GM21786 (cell line): ENCODE results near the gene PLEKHH1.

Experiments used
- ATAC-seq: cut with Tn5 transposase; IDR thresholded peaks from one replicate; pipeline ENCODE4 v1.9.1; 2021; ENCODE audit not compliant: unreplicated experiment

The PLEKHH1 gene

GRCh38 chr14:67532998-67533753, at the start of gene PLEKHH1:
TSS of gene PLEKHH1 (plus strand) at chr14:67533290. CDS start at chr14:67541868, 8,578 bp downstream.
- peak; percentile 69 for ATAC-seq

GRCh38 chr14:67483579-67484285, 49.4 kb upstream of the PLEKHH1 start:
- no peak for ATAC-seq

GRCh38 chr14:67485501-67486095, 47.5 kb upstream of the PLEKHH1 start:
- no peak for ATAC-seq

GRCh38 chr14:67486890-67487289, 46.2 kb upstream of the PLEKHH1 start:
- no peak for ATAC-seq

- ATAC-seq = no peak
These were observed 45.8 kb upstream of the PLEKHH1 start for GRCh38 chr14:67487332-67487731.

- peak; percentile 85 for ATAC-seq
These were observed 44.9 kb upstream of the PLEKHH1 start, which contains the start of gene TMEM229B for GRCh38 chr14:67487937-67488893. TSS of gene TMEM229B (minus strand) at chr14:67488721. CDS start at chr14:67473923, 14,798 bp downstream.

- ATAC-seq = no peak
These were observed 42.9 kb upstream of the PLEKHH1 start for GRCh38 chr14:67490196-67490595.

GRCh38 chr14:67491285-67491684, 41.8 kb upstream of the PLEKHH1 start:
- no peak for ATAC-seq

GRCh38 chr14:67491741-67492507, 41.2 kb upstream of the PLEKHH1 start:
- ATAC-seq = no peak

- no peak for ATAC-seq
These were observed 40.6 kb upstream of the PLEKHH1 start for GRCh38 chr14:67492538-67492937.

- peak; percentile 31 for ATAC-seq
These were observed 39.9 kb upstream of the PLEKHH1 start for GRCh38 chr14:67493092-67493717.

GRCh38 chr14:67495827-67496226, 37.3 kb upstream of the PLEKHH1 start:
- no peak for ATAC-seq

GRCh38 chr14:67497216-67497615, 35.9 kb upstream of the PLEKHH1 start:
- no peak for ATAC-seq

GRCh38 chr14:67497716-67498115, 35.4 kb upstream of the PLEKHH1 start:
- no peak for ATAC-seq

- ATAC-seq = no peak
These were observed 32.1 kb upstream of the PLEKHH1 start for GRCh38 chr14:67500981-67501380.

GRCh38 chr14:67501670-67502069, 31.4 kb upstream of the PLEKHH1 start:
- no peak for ATAC-seq

- no peak for ATAC-seq
These were observed 30.2 kb upstream of the PLEKHH1 start for GRCh38 chr14:67502867-67503266.

- ATAC-seq = no peak
These were observed 29.8 kb upstream of the PLEKHH1 start for GRCh38 chr14:67503331-67503730.

- no peak for ATAC-seq
These were observed 27.8 kb upstream of the PLEKHH1 start for GRCh38 chr14:67505254-67505653.
